ENCODE data around the gene PDIA5. TPM values are rescaled to one million over a fixed set of nuclear protein-coding genes. Genes with fewer than 3 reads are reported as not detected.
A peak's percentile ranks its signal among the peaks of the same experiment; 100 is the strongest.

Gene PDIA5
- 10 to 100 TPM in 11 of 12 donors, not detected in 1; 15.5 to 35.7 (median 19.1) TPM for polyA plus RNA-seq (ENCODE audit: insufficient read length in 12 of 12)
- long read RNA-seq, donor 1, partial matches to known transcripts: 5 of 8 reads
- long read RNA-seq, donor 1, other reads (novel, unspliced or antisense): 0 of 8 reads
- long read RNA-seq, donor 2, partial matches to known transcripts: 0 of 3 reads
- long read RNA-seq, donor 2, other reads (novel, unspliced or antisense): 0 of 3 reads
- long read RNA-seq, donor 3, partial matches to known transcripts: 0 of 1 reads
- long read RNA-seq, donor 3, other reads (novel, unspliced or antisense): 0 of 1 reads
- long read RNA-seq, donor 4, partial matches to known transcripts: 0 of 1 reads
- long read RNA-seq, donor 4, other reads (novel, unspliced or antisense): 0 of 1 reads
- long read RNA-seq, donor 5, transcript PDIA5-201 (17 exons, 1,799 nt): major isoform, 7 of 8 reads
- long read RNA-seq, donor 5, partial matches to known transcripts: 0 of 8 reads
- long read RNA-seq, donor 5, other reads (novel, unspliced or antisense): 0 of 8 reads
- long read RNA-seq, donor 6, partial matches to known transcripts: 0 of 3 reads
- long read RNA-seq, donor 6, other reads (novel, unspliced or antisense): 0 of 3 reads
- long read RNA-seq, donor 7, partial matches to known transcripts: 0 of 1 reads
- long read RNA-seq, donor 7, other reads (novel, unspliced or antisense): 0 of 1 reads
- long read RNA-seq, donor 8, transcript PDIA5-201 (17 exons, 1,799 nt): major isoform, 5 of 5 reads
- long read RNA-seq, donor 8, partial matches to known transcripts: 0 of 5 reads
- long read RNA-seq, donor 8, other reads (novel, unspliced or antisense): 0 of 5 reads
- long read RNA-seq, donor 9, partial matches to known transcripts: 0 of 4 reads
- long read RNA-seq, donor 9, other reads (novel, unspliced or antisense): 0 of 4 reads
- long read RNA-seq, donor 10, partial matches to known transcripts: 0 of 4 reads
- long read RNA-seq, donor 10, other reads (novel, unspliced or antisense): 0 of 4 reads
- long read RNA-seq, donor 11, partial matches to known transcripts: 0 of 2 reads
- long read RNA-seq, donor 11, other reads (novel, unspliced or antisense): 0 of 2 reads

GRCh38 chr3:123066896-123067688 lies at the start of gene PDIA5:
PDIA5 (plus strand) TSS chr3:123067025; CDS start chr3:123067165, 140 bp downstream.
- peak; percentile 88 for DNase-seq

- DNase-seq: no peak
Observed at GRCh38 chr3:123018683-123019082, 48.1 kb upstream of the PDIA5 start.

- DNase-seq: no peak
Observed at GRCh38 chr3:123019161-123019560, 47.7 kb upstream of the PDIA5 start.

GRCh38 chr3:123019591-123019990 lies 47.2 kb upstream of the PDIA5 start:
- DNase-seq: no peak

GRCh38 chr3:123020709-123021108 lies 46.1 kb upstream of the PDIA5 start:
- no peak for DNase-seq

GRCh38 chr3:123021388-123021787 lies 45.4 kb upstream of the PDIA5 start:
- no peak for DNase-seq

GRCh38 chr3:123021996-123022510 lies 44.8 kb upstream of the PDIA5 start:
- DNase-seq: no peak

GRCh38 chr3:123024056-123024455 lies 42.8 kb upstream of the PDIA5 start:
- no peak for DNase-seq

- no peak for DNase-seq
Observed at GRCh38 chr3:123025642-123026521, 40.9 kb upstream of the PDIA5 start.

- no peak for DNase-seq
Observed at GRCh38 chr3:123026565-123027291, 40.1 kb upstream of the PDIA5 start.

- peak; percentile 62 for DNase-seq
Observed at GRCh38 chr3:123027292-123028232, 39.3 kb upstream of the PDIA5 start, which contains the start of gene SEMA5B. SEMA5B (minus strand) TSS chr3:123027763; CDS start chr3:122961263, 66,500 bp downstream.

GRCh38 chr3:123028233-123028828 lies 38.5 kb upstream of the PDIA5 start:
- DNase-seq: peak; percentile 79

GRCh38 chr3:123031051-123031450 lies 35.8 kb upstream of the PDIA5 start:
- no peak for DNase-seq

GRCh38 chr3:123032057-123032456 lies 34.8 kb upstream of the PDIA5 start:
- no peak for DNase-seq

- DNase-seq: no peak
Observed at GRCh38 chr3:123034120-123034519, 32.7 kb upstream of the PDIA5 start.

GRCh38 chr3:123034996-123035395 lies 31.8 kb upstream of the PDIA5 start:
- no peak for DNase-seq

- no peak for DNase-seq
Observed at GRCh38 chr3:123036352-123037014, 30.3 kb upstream of the PDIA5 start.

Measured in muscle of arm (tissue), 14 donors.